GM12878 (cell line): Measurements from ENCODE around the gene OR52B2. TPM values are rescaled to one million over a fixed set of nuclear protein-coding genes. Genes with fewer than 3 reads are reported as not detected.

ENCODE experiments used
- ATAC-seq: fragments of 200-7000 bp; cut with Tn5 transposase; 3 replicates; pipeline ENCODE4 v1.9.1; 2020; ENCODE audit warnings: mild to moderate bottlenecking, moderate library complexity
- BruUV-seq: library from RNA; stranded (reverse); fragments of 400-500 nt; replicated peaks from 2 replicates; lab custom pipeline; 2021; lab: Mats Ljungman, UMichigan
- CTCF ChIA-PET: fragments of 300-600 bp; sonication (Branson Sonifier 250); formaldehyde crosslinking; extraction: SDS; loops from one replicate; lab custom pipeline; 2021; ENCODE audit warnings: inconsistent platforms; lab: Yijun Ruan, JAX
- POLR2A ChIA-PET: fragments of 350-600 bp; formaldehyde crosslinking; extraction: SDS; loops from one replicate; lab custom pipeline; 2021; ENCODE audit warnings: inconsistent platforms; lab: Charles Lee
- RAD21 ChIA-PET: fragments of 300-600 bp; sonication (Branson Sonifier 250); formaldehyde crosslinking; loops from one replicate; lab custom pipeline; 2023; ENCODE audit warnings: antibody characterized with exemption; ENCODE audit not compliant: unreplicated experiment; lab: Charles Lee
- SMC1A ChIA-PET: fragments of 300-600 bp; sonication (Branson Sonifier 250); formaldehyde crosslinking; loops from one replicate; lab custom pipeline; 2023; ENCODE audit not compliant: unreplicated experiment, uncharacterized antibody; lab: Charles Lee
- DNase-seq: peaks from one replicate; pipeline ENCODE4 v3.0.0-alpha.2; 2011; ENCODE audit warnings: low read depth, low spot score
- FAIRE-seq: peaks from 3 replicates; lab custom pipeline; 2011; peaks lifted over from hg19 to GRCh38; lab: Jason Lieb, UNC
- H2AFZ ChIP-seq: 2 replicates; pipeline ENCODE4 v1.6.0; 2011; ENCODE audit warnings: low read depth, low read length, control low read depth; ENCODE audit not compliant: control insufficient read depth
- H3K27ac ChIP-seq: 2 replicates; pipeline ENCODE4 v1.5.1; 2011; ENCODE audit warnings: control low read depth; ENCODE audit not compliant: control insufficient read depth, insufficient read depth
- H3K27me3 ChIP-seq, 2 experiments: replicated peaks in 1 of 2; 2 replicates each; pipeline versions ENCODE4 v1.6.0 to v1.6.1; 2011; ENCODE audit warnings: low read length in 1 of 2; ENCODE audit not compliant: control insufficient read depth in 2 of 2, insufficient read depth in 2 of 2
- H3K36me3 ChIP-seq, 2 experiments: 2 replicates each; pipeline ENCODE4 v1.5.1; 2011; ENCODE audit warnings: low read length in 1 of 2; ENCODE audit not compliant: control insufficient read depth in 2 of 2, insufficient read depth in 2 of 2
- H3K4me1 ChIP-seq: 2 replicates; pipeline ENCODE4 v1.6.1; 2011; ENCODE audit warnings: mild to moderate bottlenecking, low read length, moderate library complexity, mixed read lengths; ENCODE audit not compliant: control insufficient read depth, insufficient read depth
- H3K4me2 ChIP-seq: 2 replicates; pipeline ENCODE4 v1.6.0; 2011; ENCODE audit warnings: control low read depth; ENCODE audit not compliant: control insufficient read depth, insufficient read depth
- H3K4me3 ChIP-seq: fragments of 200-600 bp; sonication (generic); 2 replicates; pipeline ENCODE4 v1.5.1; 2016
- H3K79me2 ChIP-seq: 2 replicates; pipeline ENCODE4 v1.6.0; 2011; ENCODE audit warnings: low read length; ENCODE audit not compliant: control insufficient read depth, insufficient read depth
- H3K9ac ChIP-seq: 2 replicates; pipeline ENCODE4 v1.8.0; 2011; ENCODE audit warnings: low read length, control low read depth, mixed read lengths; ENCODE audit not compliant: control insufficient read depth, insufficient read depth
- H3K9me3 ChIP-seq: replicated peaks from 3 replicates; pipeline ENCODE4 v1.5.1; 2011; ENCODE audit warnings: mild to moderate bottlenecking, low read length; ENCODE audit not compliant: control insufficient read depth, insufficient read depth
- H4K20me1 ChIP-seq: 2 replicates; pipeline ENCODE4 v1.6.0; 2011; ENCODE audit not compliant: control insufficient read depth, insufficient read depth
- BCL11A ChIP-seq: IDR thresholded peaks from 2 replicates; pipeline ENCODE4 v1.6.1; 2011; ENCODE audit warnings: low read depth, low read length
- BCL3 ChIP-seq: IDR thresholded peaks from 2 replicates; pipeline ENCODE4 v1.6.1; 2011; ENCODE audit warnings: borderline replicate concordance, low read depth, mild to moderate bottlenecking, moderate library complexity, low read length; ENCODE audit not compliant: insufficient read depth, poor library complexity, severe bottlenecking
- BRCA1 ChIP-seq: IDR thresholded peaks from 2 replicates; pipeline ENCODE4 v1.6.1; 2011; ENCODE audit warnings: low read depth, low read length, improper control_type of control experiment
- IRF4 ChIP-seq: IDR thresholded peaks from 2 replicates; pipeline ENCODE4 v1.6.1; 2011; ENCODE audit warnings: low read depth, low read length
- JUND ChIP-seq: IDR thresholded peaks from 2 replicates; pipeline ENCODE4 v1.6.1; 2012; ENCODE audit warnings: low read depth, mild to moderate bottlenecking, low read length, improper control_type of control experiment, moderate library complexity
- PML ChIP-seq: IDR thresholded peaks from 2 replicates; pipeline ENCODE4 v1.6.1; 2012; ENCODE audit warnings: low read length, inconsistent platforms
- POLR2A ChIP-seq: IDR thresholded peaks from 2 replicates; pipeline ENCODE4 v1.6.1; 2011; ENCODE audit warnings: low read depth, mild to moderate bottlenecking, low read length
- RAD21 ChIP-seq: IDR thresholded peaks from 2 replicates; pipeline ENCODE4 v1.6.1; 2011; ENCODE audit warnings: mild to moderate bottlenecking, low read depth, low read length, moderate library complexity; ENCODE audit not compliant: insufficient read depth
- TAF1 ChIP-seq: IDR thresholded peaks from 2 replicates; pipeline ENCODE4 v1.6.1; 2011; ENCODE audit warnings: mild to moderate bottlenecking, low read depth, low read length, borderline replicate concordance
- TARDBP ChIP-seq: IDR thresholded peaks from 2 replicates; pipeline ENCODE4 v1.6.1; 2016; ENCODE audit warnings: borderline replicate concordance
- WGBS: methylation state at CpG from one replicate; pipeline ENCODE4 v1.1.6; 2016; ENCODE audit warnings: low lambda C conversion rate; ENCODE audit not compliant: insufficient replicate concordance, insufficient coverage; ENCODE audit errors: missing lambda C conversion rate; 5-methylcytosine and 5-hydroxymethylcytosine counted together
- in situ Hi-C: fragments of 300-500 bp; cut with MboI; formaldehyde crosslinking; loops from 9 replicates; pipeline ENCODE4 v1.14.3; 2018; ENCODE audit warnings: mixed read lengths
- intact Hi-C: fragments of 100-400 bp; cut with micrococcal nuclease; formaldehyde crosslinking; loops from one replicate; pipeline ENCODE4 v1.14.2; 2022; ENCODE audit not compliant: unreplicated experiment
- polyA plus RNA-seq, 11 experiments: library from polyadenylated mRNA; depleted of rRNA in 4 of 11; unstranded in 6 of 11; stranded (reverse) in 5 of 11; fragments of >200 nt; fragmentation: Nextera tagmentation in 4 of 11; fragmentation: Illumina TruSeq in 1 of 11; extraction: Ambion mirVana in 4 of 11; extraction: Trizol in 1 of 11; gene quantifications; 1 replicate in 1 of 11; 2 replicates in 10 of 11; pipeline versions ENCODE4 v1.2.1 to v1.2.3, GENCODE V29; 2011 to 2016; ENCODE audit warnings: inconsistent platforms in 2 of 11, missing spikeins in 2 of 11, low read depth in 1 of 11
- total RNA-seq, 4 experiments: library from RNA; depleted of rRNA in 3 of 4; stranded (reverse); fragments of >200 nt in 3 of 4; fragmentation: Illumina TruSeq in 1 of 4; extraction: Trizol in 1 of 4; gene quantifications; 2 replicates each; pipeline versions ENCODE4 v1.2.1 to v1.2.3, GENCODE V29; 2013 to 2021

The OR52B2 gene
- total and polyA plus RNA-seq, 10 of the 15 experiments (the other 5 are each of a cell fraction or from before 2014, with no cell fraction given), result 0.08 TPM; not detected in 9

DNA sequence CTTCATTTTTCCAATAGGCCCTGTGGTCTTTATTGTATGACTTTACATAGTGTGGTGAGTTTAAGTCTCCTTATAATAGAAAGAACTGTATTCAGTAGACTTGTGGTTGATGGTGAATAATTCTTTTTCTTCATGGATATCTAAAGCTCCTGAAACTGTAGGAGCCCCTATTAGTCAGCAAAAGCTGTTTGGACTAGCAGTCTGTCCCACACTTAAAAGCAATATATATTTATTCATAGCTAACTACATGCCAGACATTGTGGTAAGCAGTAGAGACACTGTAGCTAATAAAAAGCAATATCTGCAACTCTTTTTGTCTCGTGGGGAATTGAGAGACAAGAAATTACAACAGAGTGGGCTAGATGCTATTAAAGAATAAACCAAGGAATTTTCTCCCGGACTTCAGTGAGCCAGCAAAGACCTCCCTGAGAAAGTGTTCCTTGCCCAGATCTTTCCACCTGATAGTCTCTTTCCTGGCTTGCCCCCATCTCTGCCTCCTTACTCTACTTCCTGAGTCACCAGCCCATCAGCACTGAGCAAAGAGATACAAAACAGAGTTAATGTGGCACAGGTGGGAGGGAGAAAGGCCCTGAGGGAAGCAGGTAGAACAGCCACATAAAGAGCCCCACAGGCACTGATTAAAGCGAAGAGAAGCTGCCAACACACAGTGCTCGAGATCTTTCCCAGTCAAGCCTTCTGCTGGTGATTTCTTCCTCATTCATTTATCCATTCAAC lies 27.5 kb upstream of the OR52B2 start:
- Histone ChIP-seq H3K9ac (no peak overlapping the region), H3K9me3 (no peaks in the 10 kb centered on the region), H3K79me2 (no peaks in the 10 kb centered on the region), H3K4me3 (no peak overlapping the region), H2AFZ (no peak overlapping the region), H3K4me1 (no peaks in the 10 kb centered on the region), H4K20me1 (no peaks in the 10 kb centered on the region), H3K4me2 (no peak overlapping the region), H3K27me3 (no peaks in the 10 kb centered on the region), H3K36me3 (no peaks in the 10 kb centered on the region), H3K27ac (no peak overlapping the region)
- POLR2A ChIA-PET, result interaction anchor here (1.7 kb wide), 1 partner anchor 29 kb away, joined by 4 read pairs; no protein-coding TSS in a partner anchor
- in situ Hi-C loops (no loop called here), intact Hi-C loops (no loop called here)
- ATAC-seq (no peak), FAIRE-seq (no peak), DNase-seq (no peak)
- WGBS, result 52% methylated on average over 4 of the region's 4 CpGs
- RAD21 ChIA-PET, result no interaction called here
- BruUV-seq, result no TSS peak
- CTCF ChIA-PET, result no interaction called here
- no peak for TF ChIP-seq BCL11A
- TF ChIP-seq IRF4, result no peak
- TF ChIP-seq TAF1, result no peak
- TF ChIP-seq JUND, result no peak
- TF ChIP-seq TARDBP, result no peak
- no peak for TF ChIP-seq RAD21
- no peak for TF ChIP-seq PML
- TF ChIP-seq BCL3, result no peak
- TF ChIP-seq BRCA1, result no peak
- no peak for TF ChIP-seq POLR2A
- SMC1A ChIA-PET, result interaction anchor here (0.9 to 1.1 kb wide), 2 partner anchors 9 to 37 kb away, joined by 3 to 5 read pairs; partner anchors contain the start of genes C11orf42 and FHIP1B
